ENCODE measurements around the gene LHPP. TPM values are rescaled to one million over a fixed set of nuclear protein-coding genes. Genes with fewer than 3 reads are reported as not detected.

The LHPP gene
- total and polyA plus RNA-seq, 11 donors: 5.6 to 23.5 (median 13.2) TPM

- H3K4me1 ChIP-seq: peaks cover 0 to 13% (median 7%) of the 10 kb centered on the region in 12 donors
- H3K36me3 ChIP-seq: no peaks in the 10 kb centered on the region
- no peak overlapping the region for H3K4me3 ChIP-seq
- no peak overlapping the region for H3K27ac ChIP-seq
- TF ChIP-seq POLR2A (IDR thresholded peaks at IDR 0.05) (no peak), CTCF (IDR thresholded peaks at IDR 0.05) (no peak)
- WGBS, 4 donors: 26 to 44% (median 36%) methylated on average over 1 of the region's 1 CpG
- H3K9me3 ChIP-seq: no peaks in the 10 kb centered on the region
- H3K27me3 ChIP-seq: peaks cover 0 to 16% (median 7%) of the 10 kb centered on the region in 9 donors
- DNase-seq (no peak), ATAC-seq (no peak)
- intact Hi-C loops (cut with DNase I): no loop called here
These were observed 2.2 kb upstream of the LHPP start for GRCh38 chr10:124459395-124459794.

- Histone ChIP-seq H3K9me3 (no peaks in the 10 kb centered on the region), H3K4me3 (no peak overlapping the region), H3K36me3 (no peaks in the 10 kb centered on the region), H3K27me3 (peaks cover 0 to 9% (median 5%) of the 10 kb centered on the region in 9 donors), H3K27ac (no peak overlapping the region), H3K4me1 (peaks cover 0 to 19% (median 10%) of the 10 kb centered on the region in 12 donors)
- DNase-seq (no peak), ATAC-seq (no peak)
- intact Hi-C loops (cut with DNase I): no loop called here
- 69 to 91% (median 82%) methylated on average over 4 to 5 of the region's 5 CpGs for WGBS, 4 donors
- TF ChIP-seq CTCF (IDR thresholded peaks at IDR 0.05) (no peak), POLR2A (IDR thresholded peaks at IDR 0.05) (no peak)
These were observed 1.5 kb upstream of the LHPP start for GRCh38 chr10:124460144-124460543.

DNA sequence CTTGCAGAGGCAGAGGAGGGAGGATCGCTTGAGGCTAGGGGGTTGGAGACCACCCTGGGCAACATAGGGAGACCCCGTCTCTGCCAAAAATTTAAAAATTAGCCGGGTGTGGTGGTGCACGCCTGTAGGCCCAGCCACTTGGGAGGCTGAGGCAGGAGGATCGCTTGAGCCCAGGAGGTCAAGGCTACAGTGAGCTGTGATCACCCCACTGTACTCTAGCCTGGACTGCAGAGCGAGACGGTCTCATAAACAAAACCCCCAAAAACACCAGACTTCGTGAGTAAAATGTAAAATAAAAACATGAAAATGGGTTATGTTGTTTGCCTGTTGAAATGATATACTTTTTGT lies 699 bp downstream of the LHPP start:
- intact Hi-C loops (cut with DNase I): no loop called here
- 83 to 90% (median 85%) methylated on average over 7 to 8 of the region's 8 CpGs for WGBS, 4 donors
- Histone ChIP-seq H3K27me3 (peaks cover 0 to 3% (median 0%) of the 10 kb centered on the region in 9 donors), H3K27ac (peak overlapping the region in 10 of 12 donors; percentile 55 to 94 (median 88)), H3K4me1 (peaks cover 0 to 32% (median 12%) of the 10 kb centered on the region in 12 donors), H3K4me3 (peak overlapping the region; percentile 64 to 89 (median 72)), H3K9me3 (no peaks in the 10 kb centered on the region), H3K36me3 (no peaks in the 10 kb centered on the region)
- ATAC-seq (no peak), DNase-seq (no peak)
- TF ChIP-seq POLR2A (IDR thresholded peaks at IDR 0.05): no peak
- TF ChIP-seq CTCF (IDR thresholded peaks at IDR 0.05): no peak

- Histone ChIP-seq H3K27me3 (no peaks in the 10 kb centered on the region), H3K27ac (peak overlapping the region in 3 of 12 donors; percentile 2 to 51 (median 18)), H3K36me3 (no peaks in the 10 kb centered on the region), H3K4me1 (peaks cover 0 to 32% (median 12%) of the 10 kb centered on the region in 12 donors), H3K4me3 (no peak overlapping the region), H3K9me3 (no peaks in the 10 kb centered on the region)
- intact Hi-C loops (cut with DNase I): no loop called here
- DNase-seq (no peak), ATAC-seq (no peak)
- TF ChIP-seq POLR2A (IDR thresholded peaks at IDR 0.05) (no peak), CTCF (IDR thresholded peaks at IDR 0.05) (no peak)
- WGBS, 4 donors: 52 to 76% (median 69%) methylated on average over 3 to 9 of the region's 9 CpGs
These were observed 2.7 kb downstream of the LHPP start for GRCh38 chr10:124464028-124464965.

Data from heart left ventricle (tissue), 16 donors.